GM23248 (cell line): Measurements from ENCODE around the gene SPDYE6. TPM values are rescaled to one million over a fixed set of nuclear protein-coding genes. Genes with fewer than 3 reads are reported as not detected.

Source experiments
- DNase-seq: peaks from one replicate; pipeline ENCODE4 v3.0.0-alpha.2; 2015
- H2AFZ ChIP-seq: fragments of 200-600 bp; sonication (generic); 2 replicates; pipeline ENCODE4 v1.6.1; 2016; ENCODE audit warnings: antibody characterized with exemption
- H3F3A ChIP-seq: fragments of 200-600 bp; sonication (generic); 2 replicates; pipeline ENCODE4 v1.6.1; 2016; ENCODE audit warnings: mild to moderate bottlenecking, antibody characterized with exemption, mixed run types; ENCODE audit not compliant: insufficient read depth
- H3K27ac ChIP-seq: fragments of 200-600 bp; sonication (generic); 2 replicates; pipeline ENCODE4 v1.5.1; 2016; ENCODE audit warnings: mild to moderate bottlenecking
- H3K27me3 ChIP-seq: fragments of 200-600 bp; sonication (generic); replicated peaks from 2 replicates; pipeline ENCODE4 v1.6.1; 2016; ENCODE audit warnings: mild to moderate bottlenecking; ENCODE audit not compliant: insufficient read depth
- H3K36me3 ChIP-seq: fragments of 200-600 bp; sonication (generic); 2 replicates; pipeline ENCODE4 v1.6.1; 2016; ENCODE audit warnings: low read depth, mild to moderate bottlenecking
- H3K4me1 ChIP-seq: fragments of 200-600 bp; sonication (generic); 2 replicates; pipeline ENCODE4 v1.6.1; 2016; ENCODE audit warnings: mild to moderate bottlenecking; ENCODE audit not compliant: insufficient read depth
- H3K4me2 ChIP-seq: fragments of 200-600 bp; sonication (generic); one replicate; pipeline ENCODE4 v1.6.1; 2016; ENCODE audit warnings: mild to moderate bottlenecking; ENCODE audit not compliant: unreplicated experiment
- H3K4me3 ChIP-seq: fragments of 200-600 bp; sonication (generic); 2 replicates; pipeline ENCODE4 v1.5.1; 2016; ENCODE audit warnings: mild to moderate bottlenecking
- H3K79me2 ChIP-seq: fragments of 200-600 bp; sonication (generic); 2 replicates; pipeline ENCODE4 v1.6.1; 2016; ENCODE audit warnings: mild to moderate bottlenecking; ENCODE audit not compliant: insufficient read depth
- H3K9ac ChIP-seq: fragments of 200-600 bp; sonication (generic); 2 replicates; pipeline ENCODE4 v1.6.1; 2016; ENCODE audit warnings: mild to moderate bottlenecking
- H3K9me2 ChIP-seq: fragments of 200-600 bp; sonication (generic); 2 replicates; pipeline ENCODE4 v1.6.1; 2016; ENCODE audit warnings: mixed run types, mild to moderate bottlenecking, moderate library complexity; ENCODE audit not compliant: insufficient read depth
- H3K9me3 ChIP-seq: fragments of 200-600 bp; sonication (generic); one replicate; pipeline ENCODE4 v1.6.1; 2017; ENCODE audit warnings: low read depth
- H4K20me1 ChIP-seq: fragments of 200-600 bp; sonication (generic); 2 replicates; pipeline ENCODE4 v1.6.0; 2016; ENCODE audit not compliant: insufficient read depth
- EZH2 ChIP-seq: fragments of 200-600 bp; sonication (generic); IDR thresholded peaks from 2 replicates; pipeline ENCODE4 v1.6.1; 2018; ENCODE audit warnings: antibody characterized with exemption, mild to moderate bottlenecking; ENCODE audit not compliant: insufficient read depth, poor library complexity, severe bottlenecking
- EZH2phosphoT487 ChIP-seq: fragments of 200-600 bp; sonication (generic); IDR thresholded peaks from 2 replicates; pipeline ENCODE4 v1.6.1; 2018; ENCODE audit warnings: antibody characterized with exemption, moderate library complexity, mild to moderate bottlenecking, low read depth; ENCODE audit not compliant: insufficient read depth
- WGBS, 2 experiments: methylation state at CpG; one replicate each; pipeline ENCODE4 v1.1.6; 2015 to 2017; ENCODE audit warnings: low lambda C conversion rate in 2 of 2, low coverage in 1 of 2; ENCODE audit errors: missing lambda C conversion rate in 2 of 2; 5-methylcytosine and 5-hydroxymethylcytosine counted together
- in situ Hi-C: fragments of 300-500 bp; cut with MboI; formaldehyde crosslinking; loops from 2 replicates; pipeline ENCODE4 v1.15.0; 2020
- polyA plus RNA-seq: library from polyadenylated mRNA; unstranded; fragments of >200 nt; fragmentation: Nextera tagmentation; extraction: Ambion mirVana; gene quantifications from 2 replicates; pipeline ENCODE4 v1.2.1, GENCODE V29; 2016
- total RNA-seq: library from RNA; depleted of rRNA; stranded (reverse); fragments of >200 nt; shearing (Covaris generic); gene quantifications from 2 replicates; pipeline ENCODE4 v1.2.3, GENCODE V29; 2014

The SPDYE6 gene
- total and polyA plus RNA-seq, 2 experiments from 2014 or later = not detected

DNA sequence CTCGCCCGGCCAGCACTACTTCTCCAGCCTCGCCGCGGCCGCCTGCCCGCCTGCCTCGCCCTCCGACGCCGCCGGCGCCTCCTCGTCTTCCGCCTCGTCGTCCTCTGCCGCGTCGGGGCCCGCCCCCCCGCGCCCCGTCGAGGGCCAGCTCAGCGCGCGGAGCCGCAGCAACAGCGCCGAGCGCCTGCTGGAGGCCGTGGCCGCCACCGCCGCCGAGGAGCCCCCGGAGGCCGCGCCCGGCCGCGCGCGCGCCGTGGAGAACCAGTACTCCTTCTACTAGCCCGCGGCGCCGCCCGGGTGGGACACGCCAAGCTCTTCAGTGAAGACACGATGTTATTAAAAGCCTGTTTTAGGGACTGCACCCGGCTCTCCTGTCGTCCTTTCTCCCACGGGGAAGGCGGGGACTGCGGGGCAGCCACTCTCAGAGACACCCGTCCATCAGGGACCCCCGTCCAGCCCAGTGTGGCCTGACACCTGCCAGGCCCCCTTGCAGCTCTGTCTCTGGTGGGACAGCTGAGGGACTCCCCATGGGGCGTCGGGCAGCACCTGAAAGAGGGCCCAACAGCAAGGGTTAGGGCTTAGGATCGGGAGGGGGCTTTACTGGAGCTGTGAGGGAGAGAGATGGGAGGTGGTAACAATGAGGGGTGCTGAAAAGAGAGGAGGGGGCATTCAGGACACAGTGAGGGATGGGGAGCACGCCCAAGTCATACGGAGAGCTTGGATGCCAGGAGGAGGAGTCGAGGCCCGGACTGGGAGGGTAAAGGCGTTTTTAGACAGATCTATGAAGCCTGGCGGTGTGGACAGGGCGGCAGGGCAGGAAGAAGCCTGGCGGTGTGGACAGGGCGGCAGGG lies 34.7 kb downstream of the SPDYE6 start:
- Histone ChIP-seq H4K20me1 (no peaks in the 10 kb centered on the region), H3K9me2 (no peaks in the 10 kb centered on the region), H3K27me3 (peaks cover 11% of the 10 kb centered on the region), H3K79me2 (no peaks in the 10 kb centered on the region), H2AFZ (no peak overlapping the region), H3F3A (no peaks in the 10 kb centered on the region), H3K9me3 (no peaks in the 10 kb centered on the region), H3K9ac (no peak overlapping the region), H3K4me1 (no peaks in the 10 kb centered on the region), H3K27ac (no peak overlapping the region), H3K4me2 (no peak overlapping the region), H3K36me3 (no peaks in the 10 kb centered on the region), H3K4me3 (no peak overlapping the region)
- TF ChIP-seq EZH2 (no peak), EZH2phosphoT487 (no peak)
- in situ Hi-C loops = no loop called here
- peak; percentile 55 for DNase-seq
- WGBS, 2 experiments = 18 to 19% methylated on average over 65 to 73 of the region's 73 CpGs

DNA sequence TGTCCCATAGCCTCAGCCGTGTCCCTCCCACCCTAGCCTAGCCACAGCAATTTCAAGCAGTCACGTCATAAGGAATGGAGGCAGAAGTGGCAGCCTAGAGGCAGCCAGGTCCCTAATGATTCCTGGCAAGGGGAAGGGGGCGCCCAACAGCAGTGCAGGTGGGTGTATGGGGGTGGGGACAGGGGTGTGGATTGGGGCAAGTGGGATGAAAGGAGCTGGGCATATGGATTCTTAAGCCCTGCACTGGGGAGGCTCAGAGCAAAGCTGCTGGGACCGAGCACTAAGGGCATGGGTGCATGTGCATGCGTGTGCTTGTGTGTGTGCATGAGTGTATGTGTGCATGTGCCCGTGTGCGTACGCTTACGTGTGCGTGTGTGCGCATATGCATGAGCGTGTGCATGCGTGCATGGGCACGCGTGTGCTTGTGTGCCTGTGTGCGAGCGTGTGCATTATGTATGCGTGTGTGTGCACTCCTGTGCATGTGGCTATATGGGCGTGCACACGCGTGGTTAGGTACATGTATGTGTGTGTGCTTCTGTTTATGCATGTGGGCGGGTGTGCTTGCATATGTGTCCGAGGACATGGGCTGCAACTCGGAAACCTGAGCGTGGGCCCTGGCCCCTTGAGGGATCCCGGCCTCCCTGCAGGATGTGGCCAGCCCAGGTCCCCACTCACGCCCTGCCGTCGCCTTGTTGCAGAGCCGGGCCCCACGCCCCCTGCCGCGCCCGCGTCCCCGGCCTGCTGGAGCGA lies 35.5 kb downstream of the SPDYE6 start:
- Histone ChIP-seq H3K9me3 (no peaks in the 10 kb centered on the region), H3F3A (no peaks in the 10 kb centered on the region), H3K4me3 (no peak overlapping the region), H3K27ac (no peak overlapping the region), H3K4me1 (no peaks in the 10 kb centered on the region), H3K4me2 (no peak overlapping the region), H4K20me1 (no peaks in the 10 kb centered on the region), H3K9ac (no peak overlapping the region), H2AFZ (no peak overlapping the region), H3K9me2 (no peaks in the 10 kb centered on the region), H3K36me3 (no peaks in the 10 kb centered on the region), H3K27me3 (peaks cover 5% of the 10 kb centered on the region), H3K79me2 (no peaks in the 10 kb centered on the region)
- WGBS, 2 experiments = 75 to 82% methylated on average over 28 to 29 of the region's 37 CpGs
- DNase-seq = no peak
- in situ Hi-C loops = no loop called here
- TF ChIP-seq EZH2 = no peak
- no peak for TF ChIP-seq EZH2phosphoT487

DNA sequence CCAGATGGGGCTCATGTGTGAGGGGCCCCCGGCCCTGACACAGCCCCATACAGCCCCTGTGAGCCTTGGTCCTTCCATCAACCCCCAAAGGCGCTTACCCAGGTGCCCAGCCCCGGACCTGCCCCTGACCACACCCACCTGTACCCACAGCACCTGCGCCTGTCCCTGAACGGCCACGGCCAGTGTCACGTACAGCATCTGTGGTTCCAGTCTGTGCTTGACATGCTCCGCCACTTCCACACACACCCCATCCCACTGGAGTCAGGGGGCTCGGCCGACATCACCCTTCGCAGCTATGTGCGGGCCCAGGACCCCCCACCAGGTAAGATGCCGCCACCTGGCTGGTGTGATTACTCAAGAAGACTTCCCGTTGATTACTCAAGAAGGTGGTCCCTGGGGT lies 36.1 kb downstream of the SPDYE6 start:
- no peak overlapping the region for H3K27ac ChIP-seq
- no peak overlapping the region for H3K9ac ChIP-seq
- H3K4me3 ChIP-seq = no peak overlapping the region
- no peaks in the 10 kb centered on the region for H3K9me2 ChIP-seq
- H3K4me1 ChIP-seq = no peaks in the 10 kb centered on the region
- no peaks in the 10 kb centered on the region for H4K20me1 ChIP-seq
- no peak overlapping the region for H2AFZ ChIP-seq
- TF ChIP-seq EZH2 (no peak), EZH2phosphoT487 (no peak)
- H3K36me3 ChIP-seq = no peaks in the 10 kb centered on the region
- DNase-seq = no peak
- peaks cover 5% of the 10 kb centered on the region for H3K27me3 ChIP-seq
- H3K4me2 ChIP-seq = no peak overlapping the region
- H3K79me2 ChIP-seq = no peaks in the 10 kb centered on the region
- H3K9me3 ChIP-seq = no peaks in the 10 kb centered on the region
- 93 to 94% methylated on average over 14 of the region's 14 CpGs for WGBS, 2 experiments
- H3F3A ChIP-seq = no peaks in the 10 kb centered on the region
- in situ Hi-C loops = no loop called here

DNA sequence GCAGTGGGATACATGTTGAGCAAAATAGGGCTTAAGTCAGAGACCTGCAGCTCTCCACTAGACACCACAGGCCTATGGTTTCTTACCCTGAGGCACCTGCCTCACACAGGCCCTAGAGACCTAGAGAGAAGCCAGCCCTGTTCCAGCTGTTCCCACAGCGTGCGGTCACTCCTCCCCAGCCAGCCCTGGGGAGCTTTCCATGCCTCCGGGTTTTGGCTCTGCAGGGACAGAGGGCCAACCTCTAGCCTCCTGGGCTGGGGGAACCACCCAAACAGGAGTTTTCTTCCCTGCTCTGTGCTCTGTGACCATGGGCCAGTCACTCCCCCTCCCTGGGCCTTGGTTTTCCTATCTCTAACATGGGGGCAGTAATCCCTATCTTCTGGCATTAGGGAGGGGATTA lies 36.6 kb downstream of the SPDYE6 start:
- no peak for TF ChIP-seq EZH2
- Histone ChIP-seq H3K27ac (no peak overlapping the region), H3K4me3 (no peak overlapping the region), H3K9ac (no peak overlapping the region), H3K27me3 (peaks cover 5% of the 10 kb centered on the region), H3K4me1 (no peaks in the 10 kb centered on the region), H3F3A (no peaks in the 10 kb centered on the region), H4K20me1 (no peaks in the 10 kb centered on the region), H3K4me2 (no peak overlapping the region), H3K79me2 (no peaks in the 10 kb centered on the region), H3K9me2 (no peaks in the 10 kb centered on the region), H2AFZ (no peak overlapping the region), H3K36me3 (no peaks in the 10 kb centered on the region), H3K9me3 (no peaks in the 10 kb centered on the region)
- WGBS, 2 experiments = 78 to 82% methylated on average over 3 of the region's 3 CpGs
- no peak for DNase-seq
- in situ Hi-C loops = no loop called here
